Sigmoid colon (tissue), 7 donors: ENCODE measurements around the gene TRIM44. TPM values are rescaled to one million over a fixed set of nuclear protein-coding genes. Genes with fewer than 3 reads are reported as not detected.
A peak's percentile ranks its signal among the peaks of the same experiment; 100 is the strongest.

Experiments
- DNase-seq: peaks from one replicate; pipeline ENCODE4 v3.0.0-alpha.2; 2019
- H3K27ac ChIP-seq, 4 donors: fragments of 200-600 bp; sonication (generic); one replicate each; pipeline ENCODE4 v1.5.1; 2016 to 2019; ENCODE audit warnings: mild to moderate bottlenecking in 1 of 4
- H3K27me3 ChIP-seq, 3 donors: fragments of 200-600 bp; sonication (generic); one replicate each; pipeline ENCODE4 v1.5.1; 2019; ENCODE audit warnings: mild to moderate bottlenecking in 1 of 3
- H3K36me3 ChIP-seq, 4 donors: fragments of 200-600 bp; sonication (generic); one replicate each; pipeline ENCODE4 v1.5.1; 2016 to 2019
- H3K4me1 ChIP-seq, 4 donors: fragments of 200-600 bp; sonication (generic); one replicate each; pipeline ENCODE4 v1.5.1; 2017 to 2019
- H3K4me3 ChIP-seq, 4 donors: fragments of 200-600 bp; sonication (generic); one replicate each; pipeline ENCODE4 v1.5.1; 2017 to 2019; ENCODE audit warnings: mild to moderate bottlenecking in 2 of 4, moderate library complexity in 1 of 4
- H3K9me3 ChIP-seq, 4 donors: fragments of 200-600 bp in 3 of 4; sonication (generic) in 3 of 4; one replicate each; pipeline versions ENCODE4 v1.5.1 to v1.6.1; 2013 to 2019
- CTCF ChIP-seq, 4 experiments: fragments of 450-650 bp in 3 of 4; fragments of 200-600 bp in 1 of 4; IDR thresholded peaks; one replicate each; pipeline ENCODE4 v1.5.1; 2016 to 2019; ENCODE audit warnings: antibody characterized with exemption in 4 of 4, mild to moderate bottlenecking in 3 of 4, moderate library complexity in 2 of 4
- EP300 ChIP-seq, 4 donors: sonication (generic); formaldehyde crosslinking; IDR thresholded peaks; one replicate each; pipeline ENCODE4 v1.6.1; 2017; ENCODE audit warnings: antibody characterized with exemption in 4 of 4
- POLR2A ChIP-seq, 2 donors: fragments of 450-650 bp; IDR thresholded peaks; one replicate each; pipeline ENCODE4 v1.6.1; 2016; ENCODE audit warnings: antibody characterized with exemption in 2 of 2, mild to moderate bottlenecking in 2 of 2, moderate library complexity in 2 of 2
- POLR2AphosphoS5 ChIP-seq, 4 donors: sonication (generic); formaldehyde crosslinking; IDR thresholded peaks; one replicate each; pipeline ENCODE4 v1.6.1; 2017; ENCODE audit warnings: antibody characterized with exemption in 4 of 4
- WGBS, 2 donors: extraction: QIAGEN DNeasy Blood & Tissue Kit; methylation state at CpG; one replicate each; pipeline ENCODE4 v1.1.7; 2013; 5-methylcytosine and 5-hydroxymethylcytosine counted together
- intact Hi-C: fragments of 100-400 bp; cut with DNase I; formaldehyde crosslinking; loops from one replicate; pipeline ENCODE4 v1.15.1; 2023
- polyA plus RNA-seq, 3 donors: library from polyadenylated mRNA; stranded (reverse); fragments of 200-250 nt; gene quantifications; one replicate each; pipeline ENCODE4 v1.2.3, GENCODE V29; 2013
- total RNA-seq, 4 donors: library from RNA; depleted of rRNA; stranded (reverse); fragments of >200 nt; gene quantifications; one replicate each; pipeline ENCODE4 v1.1.0, GENCODE V29; 2016
- donor health status: healthy with polysubstance abuse.
- donor health status: Bipolar disorder and iron deficiency.
- donor health status: healthy.

TRIM44 gene
- total and polyA plus RNA-seq, 7 donors, result 8.4 to 97.2 (median 23.0) TPM

- no peak for DNase-seq
- intact Hi-C loops, result no loop called here
- 49 to 68% methylated on average over 2 of the region's 2 CpGs for WGBS, 2 donors
- no peak overlapping the region for H3K27ac ChIP-seq
- H3K27me3 ChIP-seq, result no peaks in the 10 kb centered on the region
- peaks cover 0 to 11% (median 2%) of the 10 kb centered on the region in 4 donors for H3K36me3 ChIP-seq
- peaks cover 0 to 33% (median 17%) of the 10 kb centered on the region in 4 donors for H3K4me1 ChIP-seq
- H3K9me3 ChIP-seq, result no peaks in the 10 kb centered on the region
- H3K4me3 ChIP-seq, result no peak overlapping the region
- no peak for TF ChIP-seq EP300 (IDR thresholded peaks at IDR 0.05)
- TF ChIP-seq POLR2AphosphoS5 (IDR thresholded peaks at IDR 0.05), result no peak
- no peak for TF ChIP-seq CTCF (IDR thresholded peaks at IDR 0.05)
- no peak for TF ChIP-seq POLR2A (IDR thresholded peaks at IDR 0.05)
Observed at GRCh38 chr11:35810045-35810645, 147.6 kb downstream of the TRIM44 start.

GRCh38 chr11:35811783-35812182 lies 149.2 kb downstream of the TRIM44 start:
- H3K9me3 ChIP-seq, result no peaks in the 10 kb centered on the region
- peak overlapping the region in 1 of 4 donors; percentile 13 for H3K27ac ChIP-seq
- intact Hi-C loops, result no loop called here
- H3K4me1 ChIP-seq, result peaks cover 0 to 33% (median 17%) of the 10 kb centered on the region in 4 donors
- WGBS, 2 donors, result 69 to 86% methylated on average over 2 of the region's 2 CpGs
- DNase-seq, result no peak
- TF ChIP-seq POLR2AphosphoS5 (IDR thresholded peaks at IDR 0.05), result no peak
- no peak for TF ChIP-seq POLR2A (IDR thresholded peaks at IDR 0.05)
- no peak for TF ChIP-seq CTCF (IDR thresholded peaks at IDR 0.05)
- no peaks in the 10 kb centered on the region for H3K27me3 ChIP-seq
- H3K36me3 ChIP-seq, result peaks cover 0 to 5% (median 2%) of the 10 kb centered on the region in 4 donors
- H3K4me3 ChIP-seq, result no peak overlapping the region

- peak overlapping the region in 1 of 4 donors; percentile 13 for H3K27ac ChIP-seq
- peaks cover 0 to 5% (median 0%) of the 10 kb centered on the region in 4 donors for H3K36me3 ChIP-seq
- H3K4me1 ChIP-seq, result peaks cover 0 to 33% (median 17%) of the 10 kb centered on the region in 4 donors
- H3K9me3 ChIP-seq, result no peaks in the 10 kb centered on the region
- H3K27me3 ChIP-seq, result no peaks in the 10 kb centered on the region
- no peak overlapping the region for H3K4me3 ChIP-seq
- TF ChIP-seq CTCF (IDR thresholded peaks at IDR 0.05), result no peak
- no peak for TF ChIP-seq POLR2A (IDR thresholded peaks at IDR 0.05)
- no peak for TF ChIP-seq EP300 (IDR thresholded peaks at IDR 0.05)
- no peak for TF ChIP-seq POLR2AphosphoS5 (IDR thresholded peaks at IDR 0.05)
- DNase-seq, result no peak
- 81 to 88% methylated on average over 4 of the region's 4 CpGs for WGBS, 2 donors
- intact Hi-C loops, result no loop called here
Observed at GRCh38 chr11:35812828-35813227, 150.3 kb downstream of the TRIM44 start.

- Histone ChIP-seq H3K9me3 (no peaks in the 10 kb centered on the region), H3K4me3 (no peak overlapping the region), H3K4me1 (peaks cover 0 to 33% (median 17%) of the 10 kb centered on the region in 4 donors), H3K36me3 (peaks cover 0 to 4% (median 0%) of the 10 kb centered on the region in 4 donors), H3K27ac (no peak overlapping the region), H3K27me3 (no peaks in the 10 kb centered on the region)
- 90 to 96% methylated on average over 7 of the region's 7 CpGs for WGBS, 2 donors
- DNase-seq, result no peak
- intact Hi-C loops, result no loop called here
- TF ChIP-seq POLR2AphosphoS5 (IDR thresholded peaks at IDR 0.05) (no peak), CTCF (IDR thresholded peaks at IDR 0.05) (no peak), POLR2A (IDR thresholded peaks at IDR 0.05) (no peak), EP300 (IDR thresholded peaks at IDR 0.05) (no peak)
Observed at GRCh38 chr11:35814081-35814695, 151.6 kb downstream of the TRIM44 start.
